ENCODE measurements around the gene PMAIP1.

Gene PMAIP1

DNA sequence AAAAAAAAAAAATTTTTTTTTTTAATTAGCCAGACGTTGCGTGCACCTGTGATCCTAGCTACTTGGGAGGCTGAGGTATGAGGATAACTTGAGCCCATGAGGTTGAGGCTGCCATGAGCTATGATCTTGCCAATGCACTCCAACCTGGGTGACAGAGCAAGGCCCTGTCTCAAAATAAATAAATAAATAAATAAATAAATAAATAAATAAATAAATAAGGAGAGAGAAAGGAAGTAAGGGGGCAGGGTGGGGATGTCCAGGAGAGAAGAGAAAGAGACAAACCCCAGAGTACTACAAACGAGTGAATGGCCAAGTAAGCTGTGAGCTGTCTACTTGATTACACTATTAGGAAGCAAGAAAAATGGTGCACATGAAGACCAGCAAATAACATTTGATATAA, 7.7 kb upstream of the PMAIP1 start:
- Histone ChIP-seq H3K9me3 (ENCODE audit: control insufficient read depth, low read length) (no peaks in the 10 kb centered on the region), H3K4me3 (ENCODE audit: low read length) (no peak overlapping the region), H3K36me3 (ENCODE audit: control insufficient read depth, insufficient read depth, low read length, severe bottlenecking) (no peaks in the 10 kb centered on the region), H3K27me3 (replicated peaks; ENCODE audit: control insufficient read depth, insufficient read depth, low read length) (no peaks in the 10 kb centered on the region), H3K4me1 (ENCODE audit: control insufficient read depth, insufficient read depth, low read length) (no peaks in the 10 kb centered on the region), H3K9ac (ENCODE audit: low read length) (no peak overlapping the region)
- DNase-seq (ENCODE audit: low read depth): no peak

DNA sequence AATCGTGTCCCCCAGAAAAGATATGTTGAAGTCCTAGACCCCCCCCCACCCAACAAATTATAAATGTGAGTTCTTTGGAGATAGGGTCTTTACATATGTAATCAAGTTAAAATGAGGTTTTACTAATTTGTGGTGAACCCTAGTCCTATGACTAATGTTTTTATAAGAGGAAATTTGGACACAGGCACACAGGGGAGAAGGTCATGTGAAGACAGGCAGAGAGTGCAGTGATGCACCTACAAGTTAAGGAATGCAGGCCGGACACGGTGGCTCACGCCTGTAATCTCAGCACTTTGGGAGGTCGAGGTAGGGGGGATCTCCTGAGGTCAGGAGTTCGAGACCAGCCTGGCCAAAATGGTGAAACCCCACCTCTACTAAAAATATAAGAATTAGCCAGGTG, 5.8 kb upstream of the PMAIP1 start:
- DNase-seq (ENCODE audit: low read depth): no peak

DNA sequence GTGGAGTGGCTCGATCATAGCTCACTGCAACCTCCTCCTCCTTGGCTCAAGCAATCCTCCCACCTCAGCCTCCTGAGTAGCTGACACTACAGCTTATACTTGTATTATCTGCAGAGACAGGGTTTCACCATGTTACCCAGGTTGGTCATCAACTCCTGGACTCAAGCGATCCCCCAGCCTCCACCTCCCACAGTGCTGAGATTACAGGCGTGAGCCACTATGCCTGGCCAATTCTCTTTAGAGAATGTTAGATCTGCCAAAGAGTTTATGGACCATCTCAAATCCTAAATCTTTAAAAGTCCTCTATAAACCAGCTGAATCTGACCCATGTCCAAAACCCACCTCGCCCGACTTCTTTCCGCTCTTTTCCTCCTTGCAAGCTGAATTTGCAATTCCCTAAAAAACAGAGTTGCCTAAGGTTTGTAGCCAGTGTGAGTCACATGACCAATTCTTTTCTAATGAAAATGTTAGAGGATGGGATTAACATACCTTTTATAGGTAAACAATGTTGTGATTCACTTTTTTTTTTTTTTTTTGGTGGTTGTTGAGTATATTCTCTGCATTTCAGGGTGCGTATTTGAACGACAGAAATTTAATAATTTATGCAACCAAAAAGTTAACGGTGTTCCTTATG, 2.4 kb upstream of the PMAIP1 start:
- peaks cover 18% of the 10 kb centered on the region for H3K4me1 ChIP-seq (ENCODE audit: control insufficient read depth, insufficient read depth, low read length)
- H3K36me3 ChIP-seq (ENCODE audit: control insufficient read depth, insufficient read depth, low read length, severe bottlenecking): no peaks in the 10 kb centered on the region
- no peak overlapping the region for H3K4me3 ChIP-seq (ENCODE audit: low read length)
- no peak for DNase-seq (ENCODE audit: low read depth)
- H3K27me3 ChIP-seq (replicated peaks; ENCODE audit: control insufficient read depth, insufficient read depth, low read length): no peaks in the 10 kb centered on the region
- no peak overlapping the region for H3K9ac ChIP-seq (ENCODE audit: low read length)
- no peaks in the 10 kb centered on the region for H3K9me3 ChIP-seq (ENCODE audit: control insufficient read depth, low read length)

More for the DNA sequence above, 5.8 kb upstream of the PMAIP1 start:
- Histone ChIP-seq H3K9me3 (ENCODE audit: control insufficient read depth, low read length) (no peaks in the 10 kb centered on the region), H3K4me1 (ENCODE audit: control insufficient read depth, insufficient read depth, low read length) (peaks cover 9% of the 10 kb centered on the region), H3K4me3 (ENCODE audit: low read length) (no peak overlapping the region), H3K27me3 (replicated peaks; ENCODE audit: control insufficient read depth, insufficient read depth, low read length) (no peaks in the 10 kb centered on the region), H3K9ac (ENCODE audit: low read length) (no peak overlapping the region), H3K36me3 (ENCODE audit: control insufficient read depth, insufficient read depth, low read length, severe bottlenecking) (no peaks in the 10 kb centered on the region)

DNA sequence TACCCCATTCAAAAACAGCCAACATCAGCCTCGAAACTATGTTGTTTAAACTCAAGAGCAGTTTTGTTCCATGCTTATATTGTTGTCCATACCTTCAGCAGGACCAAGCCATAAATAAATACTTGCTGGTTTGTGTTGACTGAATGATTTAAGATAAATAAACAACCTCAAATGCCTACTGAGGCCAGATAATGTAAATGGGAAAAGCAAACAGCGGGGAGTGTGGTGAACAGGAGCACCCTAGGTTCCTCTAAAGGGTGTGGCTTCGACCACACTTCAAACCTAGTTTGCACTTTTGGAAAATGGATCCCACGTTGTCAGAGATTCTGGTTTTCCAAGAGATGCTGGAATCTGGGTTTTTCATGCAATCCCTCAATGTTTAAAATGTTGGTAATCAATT, 1.7 kb upstream of the PMAIP1 start:
- Histone ChIP-seq H3K4me1 (ENCODE audit: control insufficient read depth, insufficient read depth, low read length) (peaks cover 18% of the 10 kb centered on the region), H3K9me3 (ENCODE audit: control insufficient read depth, low read length) (no peaks in the 10 kb centered on the region), H3K27me3 (replicated peaks; ENCODE audit: control insufficient read depth, insufficient read depth, low read length) (no peaks in the 10 kb centered on the region), H3K36me3 (ENCODE audit: control insufficient read depth, insufficient read depth, low read length, severe bottlenecking) (peaks cover 3% of the 10 kb centered on the region), H3K9ac (ENCODE audit: low read length) (no peak overlapping the region), H3K4me3 (ENCODE audit: low read length) (peak overlapping the region; percentile 79)
- no peak for DNase-seq (ENCODE audit: low read depth)

DNA sequence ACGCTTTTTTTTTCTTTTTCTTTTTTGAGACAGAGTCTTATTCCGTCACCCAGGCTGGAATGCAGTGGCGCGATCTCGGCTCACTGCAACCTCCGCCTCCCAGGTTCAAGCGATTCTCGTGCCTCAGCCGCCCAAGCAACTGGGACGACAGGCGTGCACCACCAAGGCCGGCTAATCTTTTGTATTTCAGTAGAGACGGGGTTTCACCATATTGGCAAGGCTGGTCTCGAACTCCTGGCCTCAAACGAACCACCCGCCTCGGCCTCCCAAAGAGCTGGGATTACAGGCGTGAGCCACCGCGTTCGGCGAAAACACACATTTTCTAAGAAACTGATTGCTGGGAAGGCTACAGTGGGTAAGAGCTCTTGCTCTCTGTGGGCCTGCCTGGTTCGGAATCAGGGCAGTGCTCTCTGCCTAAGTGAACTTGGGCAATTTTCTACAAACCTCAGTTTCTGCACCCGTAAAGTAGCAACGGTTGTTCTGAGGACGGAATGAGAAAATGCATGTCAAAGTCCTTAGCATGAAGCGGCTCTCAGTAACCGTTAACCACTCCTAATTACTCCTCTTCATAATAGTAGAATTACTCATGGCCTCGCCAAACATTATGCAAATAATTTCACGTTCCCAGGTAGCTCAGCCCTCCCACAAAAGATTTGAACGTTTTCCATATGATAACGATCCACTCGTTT, 1.0 kb upstream of the PMAIP1 start:
- H3K4me3 ChIP-seq (ENCODE audit: low read length): peak overlapping the region; percentile 79

DNA sequence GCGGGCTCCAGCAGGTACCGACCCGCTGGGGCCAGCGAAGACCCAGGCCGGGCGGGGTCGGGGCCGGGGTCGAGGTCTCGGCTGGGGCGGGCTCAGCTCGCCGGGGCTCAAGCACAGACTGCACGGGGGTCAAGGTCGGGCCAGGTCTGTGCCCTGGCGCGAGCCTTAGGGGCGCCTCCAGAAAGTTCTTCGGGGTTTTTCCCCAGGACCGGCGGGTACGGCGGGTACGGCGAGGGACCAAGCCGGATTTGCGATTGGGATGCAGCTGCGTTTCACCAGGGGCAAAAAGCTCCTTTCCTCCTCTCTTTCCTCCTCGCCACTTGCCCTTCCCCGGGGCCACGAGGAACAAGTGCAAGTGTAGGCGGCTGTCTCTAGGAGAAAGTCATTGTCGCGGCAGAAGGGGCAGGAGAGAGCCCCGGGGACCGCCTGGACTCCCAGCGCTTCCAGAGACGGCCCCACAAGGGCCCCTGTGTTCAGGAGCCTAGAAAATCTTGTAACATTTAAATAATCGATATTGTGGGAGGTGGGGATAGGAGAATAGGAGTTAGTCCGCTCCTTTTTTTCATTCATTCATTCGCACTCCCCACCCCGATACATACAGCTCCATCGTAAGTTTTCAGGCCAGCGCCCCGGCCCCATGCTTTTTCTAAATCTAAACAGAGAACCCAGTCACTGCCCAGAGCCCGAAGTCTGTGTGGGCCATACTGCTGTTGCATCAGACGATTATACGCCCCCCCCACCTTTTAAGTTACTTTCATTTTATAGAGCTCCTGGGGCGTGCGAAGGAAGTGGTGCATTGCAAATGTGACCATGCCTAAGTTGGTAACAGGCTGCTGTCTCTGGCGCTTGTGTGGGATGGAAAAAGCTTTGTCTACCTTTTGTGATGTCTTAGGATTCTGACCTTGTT, 679 bp downstream of the PMAIP1 start:
- DNase-seq (ENCODE audit: low read depth): peak; percentile 92
- Histone ChIP-seq H3K9me3 (ENCODE audit: control insufficient read depth, low read length) (no peaks in the 10 kb centered on the region), H3K4me1 (ENCODE audit: control insufficient read depth, insufficient read depth, low read length) (peaks cover 18% of the 10 kb centered on the region), H3K9ac (ENCODE audit: low read length) (peak overlapping the region; percentile 79), H3K36me3 (ENCODE audit: control insufficient read depth, insufficient read depth, low read length, severe bottlenecking) (peaks cover 4% of the 10 kb centered on the region), H3K4me3 (ENCODE audit: low read length) (peak overlapping the region; percentile 79), H3K27me3 (replicated peaks; ENCODE audit: control insufficient read depth, insufficient read depth, low read length) (no peaks in the 10 kb centered on the region)

More for the DNA sequence above, 1.0 kb upstream of the PMAIP1 start:
- Histone ChIP-seq H3K36me3 (ENCODE audit: control insufficient read depth, insufficient read depth, low read length, severe bottlenecking) (peaks cover 4% of the 10 kb centered on the region), H3K4me1 (ENCODE audit: control insufficient read depth, insufficient read depth, low read length) (peaks cover 18% of the 10 kb centered on the region), H3K9me3 (ENCODE audit: control insufficient read depth, low read length) (no peaks in the 10 kb centered on the region), H3K27me3 (replicated peaks; ENCODE audit: control insufficient read depth, insufficient read depth, low read length) (no peaks in the 10 kb centered on the region), H3K9ac (ENCODE audit: low read length) (peak overlapping the region; percentile 77)
- no peak for DNase-seq (ENCODE audit: low read depth)

DNA sequence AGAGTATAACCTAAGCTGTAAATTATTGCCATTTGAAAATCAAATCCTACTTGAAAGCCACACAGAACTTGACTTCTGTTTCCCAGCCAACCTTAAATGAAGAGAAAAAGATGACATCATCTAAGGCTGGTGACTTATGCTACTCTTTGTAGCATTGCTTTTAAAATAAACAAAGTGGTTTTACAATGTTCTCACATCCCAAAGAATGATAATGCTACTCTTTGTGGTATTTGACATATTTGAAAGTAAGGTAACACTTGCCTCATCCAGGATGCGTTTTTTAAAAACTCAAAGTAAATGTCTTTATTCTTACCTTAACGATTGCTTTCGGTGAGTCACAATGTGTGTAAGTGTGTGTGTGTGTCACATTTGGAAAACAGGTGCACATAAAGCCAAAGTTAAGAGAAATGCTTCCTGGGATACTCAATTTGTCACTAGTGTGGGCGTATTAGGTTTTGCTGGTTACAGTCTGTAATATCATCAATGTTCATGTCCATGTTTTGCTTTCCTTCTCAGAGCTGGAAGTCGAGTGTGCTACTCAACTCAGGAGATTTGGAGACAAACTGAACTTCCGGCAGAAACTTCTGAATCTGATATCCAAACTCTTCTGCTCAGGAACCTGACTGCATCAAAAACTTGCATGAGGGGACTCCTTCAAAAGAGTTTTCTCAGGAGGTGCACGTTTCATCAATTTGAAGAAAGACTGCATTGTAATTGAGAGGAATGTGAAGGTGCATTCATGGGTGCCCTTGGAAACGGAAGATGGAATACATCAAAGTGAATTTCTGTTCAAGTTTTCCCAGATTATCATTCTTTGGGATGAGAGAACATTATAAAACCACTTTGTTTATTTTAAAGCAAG, 2.6 kb downstream of the PMAIP1 start:
- Histone ChIP-seq H3K9ac (ENCODE audit: low read length) (no peak overlapping the region), H3K9me3 (ENCODE audit: control insufficient read depth, low read length) (no peaks in the 10 kb centered on the region), H3K4me3 (ENCODE audit: low read length) (no peak overlapping the region), H3K4me1 (ENCODE audit: control insufficient read depth, insufficient read depth, low read length) (peaks cover 18% of the 10 kb centered on the region), H3K27me3 (replicated peaks; ENCODE audit: control insufficient read depth, insufficient read depth, low read length) (no peaks in the 10 kb centered on the region), H3K36me3 (ENCODE audit: control insufficient read depth, insufficient read depth, low read length, severe bottlenecking) (peaks cover 4% of the 10 kb centered on the region)
- peak; percentile 79 for DNase-seq (ENCODE audit: low read depth)

DNA sequence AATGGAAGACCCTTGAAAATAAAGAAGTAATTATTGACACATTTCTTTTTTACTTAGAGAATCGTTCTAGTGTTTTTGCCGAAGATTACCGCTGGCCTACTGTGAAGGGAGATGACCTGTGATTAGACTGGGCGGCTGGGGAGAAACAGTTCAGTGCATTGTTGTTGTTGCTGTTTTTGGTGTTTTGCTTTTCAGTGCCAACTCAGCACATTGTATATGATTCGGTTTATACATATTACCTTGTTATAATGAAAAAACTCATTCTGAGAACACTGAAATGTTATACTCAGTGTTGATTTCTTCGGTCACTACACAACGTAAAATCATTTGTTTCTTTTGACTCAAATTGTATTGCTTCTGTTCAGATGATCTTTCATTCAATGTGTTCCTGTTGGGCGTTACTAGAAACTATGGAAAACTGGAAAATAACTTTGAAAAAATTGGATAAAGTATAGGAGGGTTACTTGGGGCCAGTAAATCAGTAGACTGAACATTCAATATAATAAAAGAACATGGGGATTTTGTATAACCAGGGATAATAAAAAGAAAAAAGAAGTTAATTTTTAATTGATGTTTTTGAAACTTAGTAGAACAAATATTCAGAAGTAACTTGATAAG, 3.3 kb downstream of the PMAIP1 start:
- DNase-seq (ENCODE audit: low read depth): no peak
- no peaks in the 10 kb centered on the region for H3K27me3 ChIP-seq (replicated peaks; ENCODE audit: control insufficient read depth, insufficient read depth, low read length)
- no peak overlapping the region for H3K4me3 ChIP-seq (ENCODE audit: low read length)
- H3K9ac ChIP-seq (ENCODE audit: low read length): no peak overlapping the region
- H3K36me3 ChIP-seq (ENCODE audit: control insufficient read depth, insufficient read depth, low read length, severe bottlenecking): peaks cover 4% of the 10 kb centered on the region
- peaks cover 17% of the 10 kb centered on the region for H3K4me1 ChIP-seq (ENCODE audit: control insufficient read depth, insufficient read depth, low read length)
- no peaks in the 10 kb centered on the region for H3K9me3 ChIP-seq (ENCODE audit: control insufficient read depth, low read length)

DNA sequence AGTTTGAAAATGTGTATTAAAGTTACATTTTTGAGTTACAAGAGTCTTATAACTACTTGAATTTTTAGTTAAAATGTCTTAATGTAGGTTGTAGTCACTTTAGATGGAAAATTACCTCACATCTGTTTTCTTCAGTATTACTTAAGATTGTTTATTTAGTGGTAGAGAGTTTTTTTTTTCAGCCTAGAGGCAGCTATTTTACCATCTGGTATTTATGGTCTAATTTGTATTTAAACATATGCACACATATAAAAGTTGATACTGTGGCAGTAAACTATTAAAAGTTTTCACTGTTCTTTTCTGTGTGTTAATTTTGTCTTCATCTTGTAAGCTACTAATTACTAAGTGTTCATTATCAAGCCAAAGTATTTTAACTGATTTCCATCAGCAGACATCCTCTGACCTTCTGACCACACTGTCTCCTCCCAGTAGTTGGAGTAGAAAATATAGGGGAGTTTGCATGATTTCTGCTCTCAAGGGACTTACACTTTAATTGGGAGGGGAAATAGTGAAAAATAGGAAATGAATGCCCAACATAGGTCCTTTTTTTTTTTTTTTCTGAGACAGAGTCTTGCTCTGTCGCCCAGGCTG, 4.3 kb downstream of the PMAIP1 start:
- H3K4me1 ChIP-seq (ENCODE audit: control insufficient read depth, insufficient read depth, low read length): peaks cover 8% of the 10 kb centered on the region
- H3K27me3 ChIP-seq (replicated peaks; ENCODE audit: control insufficient read depth, insufficient read depth, low read length): no peaks in the 10 kb centered on the region
- H3K36me3 ChIP-seq (ENCODE audit: control insufficient read depth, insufficient read depth, low read length, severe bottlenecking): peaks cover 4% of the 10 kb centered on the region

DNA sequence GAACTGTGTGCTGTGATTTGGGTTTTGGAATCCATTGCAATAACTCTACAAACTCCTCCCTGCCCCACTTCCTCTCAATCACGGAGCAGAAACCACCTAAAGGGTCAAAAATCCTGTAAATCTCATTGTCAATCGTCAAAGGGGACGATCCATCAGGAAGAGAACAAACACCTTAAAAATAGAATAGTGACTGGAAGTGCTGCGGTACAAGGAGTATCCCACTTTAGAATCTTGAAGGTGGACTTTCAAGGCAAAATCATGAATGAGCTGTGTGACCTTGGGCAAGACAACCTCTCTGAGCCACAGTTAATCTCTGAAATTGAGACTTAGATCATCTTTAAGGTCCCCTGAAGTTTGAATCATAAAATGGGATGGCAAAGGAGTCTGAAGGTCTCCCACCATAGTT, 5.9 kb downstream of the PMAIP1 start:
- Histone ChIP-seq H3K4me1 (ENCODE audit: control insufficient read depth, insufficient read depth, low read length) (peaks cover 20% of the 10 kb centered on the region), H3K4me3 (ENCODE audit: low read length) (no peak overlapping the region), H3K36me3 (ENCODE audit: control insufficient read depth, insufficient read depth, low read length, severe bottlenecking) (peaks cover 4% of the 10 kb centered on the region), H3K9ac (ENCODE audit: low read length) (no peak overlapping the region), H3K27me3 (replicated peaks; ENCODE audit: control insufficient read depth, insufficient read depth, low read length) (no peaks in the 10 kb centered on the region), H3K9me3 (ENCODE audit: control insufficient read depth, low read length) (no peaks in the 10 kb centered on the region)
- no peak for DNase-seq (ENCODE audit: low read depth)

More for the DNA sequence above, 4.3 kb downstream of the PMAIP1 start:
- Histone ChIP-seq H3K9me3 (ENCODE audit: control insufficient read depth, low read length) (no peaks in the 10 kb centered on the region), H3K4me3 (ENCODE audit: low read length) (no peak overlapping the region), H3K9ac (ENCODE audit: low read length) (no peak overlapping the region)
- peak; percentile 79 for DNase-seq (ENCODE audit: low read depth)
